H1 (cell line): ENCODE measurements around the gene MCCC1. TPM values are rescaled to one million over a fixed set of nuclear protein-coding genes. Genes with fewer than 3 reads are reported as not detected.

ENCODE experiments used
- CTCF ChIA-PET: fragments of 300-600 bp; sonication (Branson Sonifier 250); formaldehyde crosslinking; loops from one replicate; lab custom pipeline; 2021; ENCODE audit not compliant: partially characterized antibody; lab: Charles Lee
- POLR2A ChIA-PET: fragments of 300-600 bp; sonication (Branson Sonifier 250); formaldehyde crosslinking; loops from one replicate; lab custom pipeline; 2021; ENCODE audit warnings: inconsistent platforms; ENCODE audit not compliant: partially characterized antibody; lab: Charles Lee
- DNase-seq, 2 experiments: peaks; one replicate each; pipeline versions ENCODE4 v3.0.0 to v3.0.0-alpha.2; 2010 to 2022; ENCODE audit warnings: low spot score in 2 of 2, low read depth in 1 of 2, mixed read lengths in 1 of 2
- FAIRE-seq: peaks from 2 replicates; lab custom pipeline; 2011; peaks lifted over from hg19 to GRCh38; lab: Jason Lieb, UNC
- H2AFZ ChIP-seq: 2 replicates; pipeline ENCODE4 v1.8.1; 2012; ENCODE audit warnings: low read length, inconsistent platforms
- H2AK5ac ChIP-seq: 2 replicates; pipeline ENCODE4 v1.6.1; 2013; ENCODE audit warnings: low read depth, low read length
- H2BK120ac ChIP-seq: replicated peaks from 2 replicates; pipeline ENCODE3; 2013; ENCODE audit warnings: low read depth, low read length, inconsistent platforms
- H2BK12ac ChIP-seq: 2 replicates; pipeline ENCODE4 v1.6.1; 2013; ENCODE audit warnings: low read depth, low read length
- H2BK15ac ChIP-seq: 2 replicates; pipeline ENCODE4 v1.6.1; 2013; ENCODE audit warnings: low read length
- H2BK20ac ChIP-seq: 2 replicates; pipeline ENCODE4 v1.6.1; 2013; ENCODE audit warnings: low read length
- H2BK5ac ChIP-seq: 2 replicates; pipeline ENCODE4 v1.6.1; 2013; ENCODE audit warnings: low read depth, low read length
- H3K14ac ChIP-seq: 2 replicates; pipeline ENCODE4 v1.6.1; 2013; ENCODE audit warnings: inconsistent platforms; ENCODE audit not compliant: insufficient read length
- H3K18ac ChIP-seq: 2 replicates; pipeline ENCODE4 v1.6.1; 2013; ENCODE audit warnings: low read length; ENCODE audit errors: extremely low read depth
- H3K23ac ChIP-seq: 2 replicates; pipeline ENCODE4 v1.6.1; 2013; ENCODE audit warnings: inconsistent platforms; ENCODE audit not compliant: insufficient read length
- H3K23me2 ChIP-seq: 2 replicates; pipeline ENCODE4 v1.6.1; 2013; ENCODE audit warnings: low read depth, low read length
- H3K27ac ChIP-seq: 2 replicates; pipeline ENCODE4 v1.6.1; 2011; ENCODE audit warnings: low read depth, low read length, inconsistent platforms
- H3K27me3 ChIP-seq, 4 experiments: replicated peaks in 1 of 4; 1 replicate in 1 of 4; 2 replicates in 3 of 4; pipeline versions ENCODE4 v1.6.1 to v1.8.1; 2011 to 2013; ENCODE audit warnings: low read length in 3 of 4, mild to moderate bottlenecking in 3 of 4, inconsistent platforms in 2 of 4, mixed read lengths in 2 of 4, moderate library complexity in 1 of 4; ENCODE audit not compliant: control insufficient read depth in 3 of 4, insufficient read depth in 3 of 4; ENCODE audit errors: extremely low read depth in 1 of 4
- H3K36me3 ChIP-seq, 4 experiments: 2 replicates each; pipeline versions ENCODE4 v1.6.1 to v1.8.1; 2011 to 2013; ENCODE audit warnings: mild to moderate bottlenecking in 4 of 4, low read length in 3 of 4, moderate library complexity in 2 of 4, control low read depth in 1 of 4, inconsistent platforms in 1 of 4; ENCODE audit not compliant: insufficient read depth in 4 of 4, control insufficient read depth in 2 of 4
- H3K4ac ChIP-seq: replicated peaks from 2 replicates; pipeline ENCODE3; 2013; ENCODE audit warnings: low read length, low read depth, mixed read lengths, inconsistent platforms; ENCODE audit not compliant: insufficient read length
- H3K4me1 ChIP-seq, 4 experiments: replicated peaks in 1 of 4; 1 replicate in 1 of 4; 2 replicates in 3 of 4; pipeline versions ENCODE4 v1.6.1 to v1.8.1; 2011 to 2013; ENCODE audit warnings: low read length in 3 of 4, inconsistent platforms in 2 of 4, mixed read lengths in 1 of 4; ENCODE audit not compliant: insufficient read depth in 4 of 4, control insufficient read depth in 3 of 4
- H3K4me2 ChIP-seq, 2 experiments: 2 replicates each; pipeline versions ENCODE4 v1.6.1 to v1.8.1; 2011 to 2013; ENCODE audit warnings: low read depth in 2 of 2, low read length in 2 of 2, control low read depth in 1 of 2, inconsistent platforms in 1 of 2, mild to moderate bottlenecking in 1 of 2; ENCODE audit not compliant: insufficient read depth in 1 of 2
- H3K4me3 ChIP-seq, 4 experiments: fragments of 200-600, 300-600 bp in 1 of 4; sonication (generic), shearing (Covaris generic), sonication (Bioruptor Twin) in 1 of 4; 2 replicates each; pipeline versions ENCODE4 v1.5.1 to v1.8.1; 2011 to 2016; ENCODE audit warnings: low read length in 4 of 4, low read depth in 3 of 4, control low read depth in 2 of 4, inconsistent platforms in 2 of 4, mild to moderate bottlenecking in 2 of 4, mixed read lengths in 1 of 4, moderate library complexity in 1 of 4; ENCODE audit not compliant: insufficient read depth in 2 of 4; ENCODE audit errors: extremely low read depth in 1 of 4
- H3K56ac ChIP-seq: replicated peaks from 2 replicates; pipeline ENCODE3; 2013; ENCODE audit warnings: low read depth, mild to moderate bottlenecking, mixed read lengths, low read length, inconsistent platforms; ENCODE audit not compliant: insufficient read length
- H3K79me1 ChIP-seq: 2 replicates; pipeline ENCODE4 v1.6.1; 2013; ENCODE audit warnings: low read depth, low read length, control low read depth
- H3K79me2 ChIP-seq, 2 experiments: 2 replicates each; pipeline versions ENCODE4 v1.6.1 to v1.8.1; 2012 to 2013; ENCODE audit warnings: low read length in 2 of 2, mild to moderate bottlenecking in 2 of 2, inconsistent platforms in 1 of 2; ENCODE audit not compliant: insufficient read depth in 2 of 2, control insufficient read depth in 1 of 2
- H3K9ac ChIP-seq, 4 experiments: replicated peaks in 1 of 4; 1 replicate in 1 of 4; 2 replicates in 3 of 4; pipeline versions ENCODE4 v1.6.1 to v1.8.1; 2011 to 2013; ENCODE audit warnings: low read depth in 3 of 4, low read length in 3 of 4, control low read depth in 2 of 4, mild to moderate bottlenecking in 2 of 4, moderate library complexity in 2 of 4, inconsistent platforms in 1 of 4; ENCODE audit errors: extremely low read depth in 1 of 4
- H3K9me3 ChIP-seq, 2 experiments: 2 replicates each; pipeline versions ENCODE4 v1.6.1 to v1.8.1; 2012 to 2013; ENCODE audit warnings: mild to moderate bottlenecking in 2 of 2, moderate library complexity in 2 of 2, control low read depth in 1 of 2, inconsistent platforms in 1 of 2, low read depth in 1 of 2, low read length in 1 of 2, mixed read lengths in 1 of 2; ENCODE audit not compliant: insufficient read depth in 2 of 2
- H4K20me1 ChIP-seq, 2 experiments: replicated peaks in 1 of 2; 2 replicates each; pipeline versions ENCODE3 to v1.8.1; 2011 to 2013; ENCODE audit warnings: inconsistent platforms in 2 of 2, low read length in 2 of 2, mild to moderate bottlenecking in 1 of 2; ENCODE audit not compliant: insufficient read depth in 2 of 2, control insufficient read depth in 1 of 2
- H4K5ac ChIP-seq: 2 replicates; pipeline ENCODE4 v1.6.1; 2013; ENCODE audit warnings: low read length, low read depth, mixed read lengths, inconsistent platforms; ENCODE audit not compliant: insufficient read length
- H4K8ac ChIP-seq: 2 replicates; pipeline ENCODE4 v1.8.0; 2013; ENCODE audit warnings: mild to moderate bottlenecking, moderate library complexity, low read length, inconsistent platforms; ENCODE audit not compliant: insufficient read depth; ENCODE audit errors: extremely low read depth
- H4K91ac ChIP-seq: replicated peaks from 2 replicates; pipeline ENCODE3; 2013; ENCODE audit warnings: low read length, mixed read lengths, inconsistent platforms; ENCODE audit not compliant: insufficient read length
- CHD1 ChIP-seq: IDR thresholded peaks from 2 replicates; pipeline ENCODE4 v1.6.1; 2012; ENCODE audit warnings: low read depth, low read length, improper control_type of control experiment
- KDM4A ChIP-seq: IDR thresholded peaks from one replicate; pipeline ENCODE4 v1.7.1; 2012; ENCODE audit warnings: low read depth, mild to moderate bottlenecking, moderate library complexity, low read length, inconsistent platforms; ENCODE audit not compliant: severe bottlenecking
- RXRA ChIP-seq: IDR thresholded peaks from 2 replicates; pipeline ENCODE4 v1.6.1; 2011; ENCODE audit warnings: low read depth, mild to moderate bottlenecking, low read length, moderate library complexity; ENCODE audit not compliant: insufficient read depth
- SIN3A ChIP-seq, 2 experiments: IDR thresholded peaks in 1 of 2; conservative IDR thresholded peaks in 1 of 2; 2 replicates each; pipeline ENCODE4 v1.6.1; 2011 to 2012; ENCODE audit warnings: low read length in 2 of 2, improper control_type of control experiment in 1 of 2, low read depth in 1 of 2, mild to moderate bottlenecking in 1 of 2
- WGBS, 2 experiments: shearing (Covaris generic) in 1 of 2; methylation state at CpG; one replicate each; pipeline versions ENCODE4 v1.1.6 to v1.1.7; 2013 to 2015; ENCODE audit warnings: low lambda C conversion rate in 2 of 2, mixed read lengths in 2 of 2, inconsistent platforms in 1 of 2, low coverage in 1 of 2, missing lambda C conversion rate in 1 of 2; ENCODE audit not compliant: insufficient replicate concordance in 2 of 2, insufficient coverage in 1 of 2, insufficient read length in 1 of 2; ENCODE audit errors: extremely low coverage in 1 of 2, missing lambda C conversion rate in 1 of 2; 5-methylcytosine and 5-hydroxymethylcytosine counted together
- polyA plus RNA-seq, 7 experiments: library from polyadenylated mRNA; depleted of rRNA in 3 of 7; stranded (reverse) in 5 of 7; unstranded in 2 of 7; fragments of >200 nt in 5 of 7; fragments of 200-250 nt in 2 of 7; gene quantifications; 1 replicate in 5 of 7; 2 replicates in 1 of 7; 4 replicates in 1 of 7; pipeline versions ENCODE4 v1.2.1 to v1.2.3, GENCODE V29; 2011 to 2013; ENCODE audit warnings: missing spikeins in 2 of 7, mixed read lengths in 2 of 7
- total RNA-seq: library from RNA; stranded (reverse); fragmentation: NEBNext Ultra II Directional; extraction: Animal tissue kit (Norgen Biotek cat#: 25700); gene quantifications from 2 replicates; pipeline ENCODE4 v1.2.1, GENCODE V29; 2021

The MCCC1 gene
- total and polyA plus RNA-seq, 2 of the 8 experiments (the other 6 are each of a cell fraction or from before 2014, with no cell fraction given) = 10.8 to 21.5 TPM

- H3K4me3 ChIP-seq = no peak overlapping the region
- POLR2A ChIA-PET = no interaction called here
- no peaks in the 10 kb centered on the region for H3K23me2 ChIP-seq
- no peak overlapping the region for H3K4ac ChIP-seq
- WGBS, 2 experiments = 92% methylated on average over 1 of the region's 1 CpG; no CpG with 5 or more reads in 1 of the 2 experiments
- TF ChIP-seq RXRA (no peak), SIN3A (conservative IDR thresholded peaks at IDR 0.05 in 1 of 2, IDR thresholded peaks at IDR 0.05 in 1 of 2; ENCODE audit: low read depth in 1 of 2, low read length in 2 of 2) (no peak), CHD1 (no peak), KDM4A (no peak)
- H3K23ac ChIP-seq = no peak overlapping the region
- no peak overlapping the region for H2AK5ac ChIP-seq
- H2BK15ac ChIP-seq = no peak overlapping the region
- H3K9me3 ChIP-seq = no peaks in the 10 kb centered on the region
- no peak overlapping the region for H2BK12ac ChIP-seq
- no peak overlapping the region for H3K9ac ChIP-seq
- no peak overlapping the region for H2BK20ac ChIP-seq
- H3K4me1 ChIP-seq = no peaks in the 10 kb centered on the region
- no peak overlapping the region for H3K18ac ChIP-seq
- FAIRE-seq (no peak), DNase-seq (no peak)
- no peak overlapping the region for H2BK5ac ChIP-seq
- no peaks in the 10 kb centered on the region for H3K27me3 ChIP-seq
- no peak overlapping the region for H4K91ac ChIP-seq
- H3K79me1 ChIP-seq = no peaks in the 10 kb centered on the region
- peaks cover 2 to 31% (median 22%) of the 10 kb centered on the region in 4 experiments; a peak in 7 of 8 replicates for H3K36me3 ChIP-seq
- CTCF ChIA-PET = interaction anchor here (0.6 kb wide), 1 partner anchor 84 kb away, joined by 3 read pairs; no protein-coding TSS in a partner anchor
- H3K27ac ChIP-seq = no peak overlapping the region
- H3K14ac ChIP-seq = no peak overlapping the region
- no peaks in the 10 kb centered on the region for H3K79me2 ChIP-seq
- H2BK120ac ChIP-seq = no peak overlapping the region
- H4K8ac ChIP-seq = no peak overlapping the region
- H2AFZ ChIP-seq = no peak overlapping the region
- H3K56ac ChIP-seq = no peak overlapping the region
- H4K20me1 ChIP-seq = peaks cover 2 to 3% of the 10 kb centered on the region in 2 experiments
- no peak overlapping the region for H4K5ac ChIP-seq
- H3K4me2 ChIP-seq = no peak overlapping the region
Measured at GRCh38 chr3:183031826-183032225, 67.5 kb downstream of the MCCC1 start.
